ENCODE results near the gene C6orf118. TPM values are rescaled to one million over a fixed set of nuclear protein-coding genes. Genes with fewer than 3 reads are reported as not detected.

C6orf118 gene
- 0.15 to 0.31 TPM (median 0.25 TPM) in 4 of 5 replicates, not detected in the other for total RNA-seq (2022; extraction: Qiagen RNA extraction; ENCODE audit: low read depth)

GRCh38 chr6:165308926-165309731 is at the start of gene C6orf118:
Gene C6orf118 (minus strand): TSS chr6:165309605. CDS start chr6:165309586, 19 bp downstream.

Measured in A549 treated with CpdA at 1 μM for 4 hours (cell line).